ENCODE results near the gene BSDC1.
"Not testable (repeated sequence)": the region's sequence is repeated elsewhere in the genome, so short reads cannot be mapped to it uniquely, and the experiment has no call there.

Gene BSDC1

GRCh38 chr1:32357614-32358013 lies 36.6 kb downstream of the BSDC1 start:
- no peak for DNase-seq (ENCODE audit: low read depth)

GRCh38 chr1:32356478-32356877 lies 37.8 kb downstream of the BSDC1 start:
- no peak for DNase-seq (ENCODE audit: low read depth)

GRCh38 chr1:32355778-32356177 lies 38.5 kb downstream of the BSDC1 start:
- not testable (repeated sequence) for DNase-seq (ENCODE audit: low read depth)

DNA sequence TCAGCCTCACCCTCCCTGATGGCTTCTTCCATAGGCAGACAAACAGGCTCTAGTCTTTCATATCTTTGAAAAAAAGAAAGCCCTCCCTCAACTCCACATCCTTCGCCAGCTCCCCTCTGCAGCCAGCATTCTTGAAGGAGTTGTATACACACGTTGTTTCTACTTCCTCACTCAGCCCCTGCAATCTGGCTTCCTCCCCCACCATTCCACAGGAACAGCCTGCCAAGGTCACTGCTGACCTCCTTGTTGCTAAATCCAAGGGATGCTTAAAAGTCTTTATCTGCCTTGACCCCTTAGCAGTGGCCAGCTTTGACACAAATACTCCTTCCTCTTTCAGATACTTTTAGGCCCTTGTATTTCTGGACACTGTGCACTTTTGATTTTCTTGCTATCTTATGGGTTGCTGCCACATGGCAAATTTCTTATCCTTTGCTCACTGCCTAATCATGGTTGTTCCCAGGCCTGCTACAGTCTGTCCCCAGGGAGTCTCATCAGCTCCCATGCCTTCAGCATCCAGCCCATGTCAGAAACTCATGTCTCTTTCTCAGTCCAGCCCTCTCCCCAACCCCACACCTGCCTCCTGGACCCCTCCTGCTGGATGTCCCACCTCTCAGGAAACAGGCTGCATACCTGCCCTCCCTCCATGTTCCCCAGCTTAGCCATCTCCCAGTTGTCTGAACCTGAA lies 40.2 kb downstream of the BSDC1 start:
- DNase-seq (ENCODE audit: low read depth): no peak

- DNase-seq (ENCODE audit: low read depth): no peak
These were observed 40.8 kb downstream of the BSDC1 start for GRCh38 chr1:32353431-32353830.

GRCh38 chr1:32352831-32353383 lies 41.3 kb downstream of the BSDC1 start:
- no peak for DNase-seq (ENCODE audit: low read depth)

DNA sequence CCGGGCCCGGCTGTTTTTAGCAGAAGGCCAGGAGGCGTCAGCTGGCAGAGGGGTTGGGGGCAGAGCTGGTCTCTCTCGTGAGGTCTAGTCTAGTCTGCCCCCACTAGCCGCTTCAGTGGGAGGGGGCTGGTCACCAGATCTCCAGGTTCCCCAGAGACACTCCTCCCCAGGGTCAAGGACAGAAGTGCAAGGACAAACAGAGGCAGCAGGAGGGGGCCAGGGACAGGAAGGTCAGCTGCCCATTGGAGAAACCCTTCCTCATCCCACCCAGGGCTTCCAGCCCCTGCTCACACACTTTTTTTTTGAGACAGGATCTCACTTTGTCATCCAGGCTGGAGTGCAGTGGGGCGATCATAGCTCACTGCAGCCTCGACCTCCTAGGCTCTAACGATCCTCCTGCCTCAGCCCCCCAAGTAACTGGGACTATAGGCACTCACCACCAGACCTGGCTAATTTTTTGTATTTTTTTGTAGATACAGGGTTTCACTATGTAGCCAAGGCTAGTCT lies 41.9 kb downstream of the BSDC1 start:
- no peak for DNase-seq (ENCODE audit: low read depth)

DNA sequence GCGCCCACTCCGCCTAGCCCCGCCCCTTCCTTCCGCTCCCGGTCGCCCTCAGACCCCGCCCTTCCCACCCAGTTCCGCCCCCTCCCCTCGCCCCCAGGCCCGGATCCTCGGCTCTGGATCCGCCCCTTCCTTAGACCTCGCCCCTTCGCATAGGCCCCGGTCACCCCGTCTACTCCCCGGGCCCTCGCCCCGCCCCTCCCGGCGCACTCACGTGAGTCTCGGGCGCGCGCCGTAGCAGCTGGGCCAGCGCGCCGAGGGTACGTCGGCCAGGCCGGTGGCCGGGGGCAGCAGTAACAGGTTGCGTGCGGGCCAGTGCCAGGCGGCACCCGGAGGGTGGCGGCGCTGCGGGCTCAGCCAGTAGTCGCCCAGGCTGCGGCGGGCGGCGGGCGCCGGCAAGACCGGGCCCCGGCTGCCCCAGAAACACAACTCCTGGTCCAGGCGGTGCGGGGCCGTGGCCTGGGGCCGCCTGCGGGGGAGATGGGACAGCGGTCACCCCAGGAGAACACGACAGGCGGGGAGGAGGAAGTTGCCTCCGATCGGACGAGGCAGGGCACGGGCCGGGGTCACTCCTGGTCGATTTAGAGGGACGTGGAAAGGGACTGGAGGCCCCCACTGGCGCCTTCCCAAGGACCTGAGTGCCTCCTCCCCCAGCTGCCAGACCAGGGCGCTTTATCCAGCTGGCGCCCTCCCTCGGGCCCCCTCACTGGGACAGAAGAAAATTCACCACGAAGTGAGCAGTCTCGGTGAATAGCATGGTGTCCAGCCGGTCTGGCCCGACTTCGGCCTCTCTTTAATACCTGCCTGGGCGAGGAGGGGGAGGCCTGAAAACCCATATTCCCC lies 42.6 kb downstream of the BSDC1 start:
- DNase-seq (ENCODE audit: low read depth): peak; percentile 89

DNA sequence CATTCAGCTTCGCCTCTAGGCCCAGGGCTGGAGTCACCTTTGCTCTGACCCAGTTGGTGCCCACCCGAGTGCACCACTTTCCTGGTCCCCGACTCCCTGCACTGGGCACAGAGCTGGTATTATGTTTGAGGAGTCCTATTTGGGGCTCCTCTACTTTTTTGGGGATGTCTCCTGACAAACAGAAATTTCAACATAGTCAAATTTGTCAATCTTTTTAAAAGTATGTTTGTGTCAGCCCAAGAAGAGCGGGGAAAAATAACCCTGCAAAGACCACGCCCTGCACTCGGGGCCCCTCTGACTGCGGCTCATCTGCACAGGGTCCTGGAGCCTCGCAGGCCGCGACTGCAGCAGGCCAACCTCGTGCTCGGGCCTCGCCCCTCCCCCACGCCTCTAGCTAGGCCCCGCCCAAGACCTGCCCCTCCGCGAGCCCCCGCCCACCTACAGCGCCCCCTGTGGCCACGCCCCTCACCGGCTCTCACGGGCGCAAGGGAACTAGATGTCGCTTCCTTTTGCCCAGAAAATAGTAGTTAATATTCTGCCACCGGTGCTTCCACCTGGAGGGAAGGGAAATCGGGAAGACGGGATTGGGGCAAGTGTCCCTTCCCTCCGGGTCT lies 43.3 kb downstream of the BSDC1 start:
- no peak for DNase-seq (ENCODE audit: low read depth)

GRCh38 chr1:32349211-32349708 lies 45.0 kb downstream of the BSDC1 start:
- DNase-seq (ENCODE audit: low read depth): no peak

DNA sequence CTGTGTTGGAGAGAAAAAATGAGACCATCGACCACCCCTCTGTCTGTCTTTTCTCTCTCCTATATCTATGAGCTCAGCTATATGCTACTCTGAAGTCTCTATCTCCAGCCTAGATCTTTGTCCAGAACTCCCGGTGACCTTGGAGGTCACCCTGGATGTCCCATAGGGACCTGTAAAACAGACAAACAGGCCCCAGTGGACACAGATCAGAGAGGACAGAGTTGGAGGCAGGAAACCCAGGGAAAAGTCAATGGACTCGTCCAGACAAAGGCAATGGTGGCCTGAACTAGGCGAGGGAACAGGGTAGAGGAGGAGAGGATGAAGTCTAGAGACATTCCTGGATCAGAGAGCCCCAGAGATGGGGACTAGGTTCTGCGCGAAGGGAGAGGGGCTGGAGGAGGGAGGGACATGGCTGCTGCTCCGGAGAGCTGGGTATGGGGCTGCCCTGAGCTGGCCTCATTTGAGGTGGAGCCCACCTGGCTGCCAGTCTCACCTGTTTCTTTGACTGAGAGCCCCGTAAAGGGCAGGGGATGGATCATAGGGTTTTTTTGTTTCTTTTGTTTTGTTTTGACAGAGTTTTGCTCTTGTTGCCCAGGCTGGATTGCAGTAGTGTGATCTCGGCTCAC lies 47.6 kb downstream of the BSDC1 start:
- no peak for DNase-seq (ENCODE audit: low read depth)

- no peak for DNase-seq (ENCODE audit: low read depth)
These were observed 48.9 kb downstream of the BSDC1 start for GRCh38 chr1:32345289-32345827.

GRCh38 chr1:32342704-32343103 lies 51.5 kb downstream of the BSDC1 start:
- no peak for DNase-seq (ENCODE audit: low read depth)

DNA sequence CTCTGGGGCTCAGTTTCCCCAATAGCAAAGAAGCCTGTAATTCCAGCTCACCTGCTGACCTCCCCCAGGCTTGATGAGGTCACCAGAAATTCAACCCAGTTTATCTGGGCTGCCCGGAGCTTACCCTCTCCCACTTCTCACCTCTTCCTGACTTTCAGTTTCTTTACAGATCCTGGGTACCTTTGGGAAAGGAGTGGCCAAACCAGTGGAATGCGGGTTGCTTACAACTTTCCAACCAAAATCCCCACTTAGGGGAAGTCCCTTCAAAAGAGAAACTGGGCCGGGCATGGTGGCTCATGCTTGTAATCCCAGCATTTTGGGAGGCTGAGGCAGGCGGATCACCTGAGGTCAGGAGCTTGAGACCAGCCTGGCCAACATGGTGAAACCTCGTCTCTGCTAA lies 52.3 kb downstream of the BSDC1 start:
- no peak for DNase-seq (ENCODE audit: low read depth)

DNA sequence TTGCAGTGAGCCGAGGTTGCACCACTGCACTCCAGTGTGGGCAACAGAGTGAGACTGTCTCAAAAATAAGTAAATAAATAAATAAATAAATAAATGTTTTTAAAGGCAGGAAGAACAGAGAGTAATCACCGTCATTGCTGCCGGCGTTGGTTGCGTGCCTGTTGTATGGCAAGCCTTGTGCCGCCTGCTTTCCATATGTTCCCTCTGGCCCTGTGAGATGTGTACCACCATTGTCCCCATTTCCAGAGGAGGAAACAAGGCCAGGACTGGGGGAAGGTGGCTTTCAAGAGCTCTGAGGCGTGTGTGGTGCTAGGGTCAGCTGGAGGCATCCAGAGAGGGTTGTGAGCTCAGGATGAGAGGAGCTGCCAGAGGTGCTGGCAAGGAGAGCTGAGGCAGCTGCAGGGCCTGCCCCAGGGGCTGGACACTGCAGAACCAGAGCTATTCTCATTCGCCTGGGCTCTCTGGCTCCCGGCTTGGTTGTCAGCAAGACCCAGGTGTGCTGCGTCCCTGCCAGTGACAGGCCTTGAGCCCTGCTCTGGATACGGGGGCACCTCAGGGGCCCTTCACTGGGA lies 53.0 kb downstream of the BSDC1 start:
- DNase-seq (ENCODE audit: low read depth): no peak

DNA sequence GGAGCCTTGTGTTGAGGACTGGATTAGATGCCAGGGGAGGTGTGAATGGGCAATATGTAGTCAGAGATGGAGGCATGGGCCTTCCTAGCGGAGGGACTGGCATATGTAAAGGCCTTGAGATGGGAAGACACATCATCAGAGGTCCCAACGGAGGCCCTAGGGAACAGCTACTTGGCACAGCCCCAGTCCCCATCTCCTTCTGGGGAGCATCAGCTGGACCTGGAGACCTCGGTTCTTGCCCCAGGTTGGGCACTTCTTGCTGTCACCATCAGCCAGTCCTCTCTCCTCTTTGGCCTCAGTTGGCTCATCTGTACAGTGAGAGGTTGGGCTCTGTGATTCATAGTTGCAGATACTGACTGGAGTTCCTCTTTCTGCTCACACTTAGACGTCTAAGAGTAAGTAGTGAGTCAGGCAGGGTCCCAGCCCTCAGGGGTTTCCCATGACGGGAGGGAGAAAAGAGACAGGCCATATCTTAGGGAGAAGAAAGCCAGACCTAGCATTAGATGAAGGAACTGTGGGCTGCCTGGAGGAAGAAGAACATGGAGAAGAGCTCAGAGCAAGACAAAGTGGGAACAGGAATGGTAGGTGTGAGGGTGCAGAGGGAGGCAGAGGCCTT lies 54.8 kb downstream of the BSDC1 start:
- no peak for DNase-seq (ENCODE audit: low read depth)

GRCh38 chr1:32338637-32339145 lies 55.5 kb downstream of the BSDC1 start:
- DNase-seq (ENCODE audit: low read depth): no peak

- DNase-seq (ENCODE audit: low read depth): no peak
These were observed 56.2 kb downstream of the BSDC1 start for GRCh38 chr1:32337855-32338636.

DNA sequence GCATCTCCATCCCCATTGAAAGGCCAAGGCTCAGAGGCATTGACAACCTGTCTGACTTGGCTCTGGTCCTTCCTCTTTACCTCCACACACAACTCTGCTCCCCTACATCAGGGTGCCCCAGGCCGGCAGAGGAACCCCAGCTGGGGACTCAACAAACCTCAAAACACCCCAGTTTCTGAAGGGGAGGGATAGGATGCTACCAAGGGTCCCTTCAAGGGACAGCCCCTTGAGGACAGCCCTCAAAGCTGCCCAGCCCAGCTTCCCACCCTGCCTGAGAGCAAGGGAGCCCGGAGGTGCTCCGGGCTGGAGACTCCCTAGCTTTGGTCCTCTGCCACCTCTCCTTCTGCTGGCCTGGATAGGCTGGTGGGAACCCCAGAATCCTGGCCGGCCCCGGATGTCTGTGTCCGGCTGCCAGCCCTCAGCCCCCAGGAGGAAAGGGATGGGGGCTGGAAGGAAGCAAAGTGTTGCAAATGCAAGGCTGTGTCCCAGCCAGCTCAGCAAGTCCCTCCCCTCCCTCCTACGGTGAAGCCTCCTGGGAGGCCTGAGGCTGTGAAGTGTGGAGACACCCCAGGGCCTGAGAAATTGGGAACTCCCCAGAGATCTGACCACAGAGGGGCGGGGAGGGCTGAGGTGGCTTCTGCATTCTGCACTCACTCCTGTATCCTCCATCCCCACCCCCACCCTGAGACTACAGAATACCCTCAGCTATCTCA lies 57.1 kb downstream of the BSDC1 start:
- no peak for DNase-seq (ENCODE audit: low read depth)

All from stimulated activated CD4-positive, alpha-beta T cell treated with anti-CD3 and anti-CD28 coated beads, Interleukin-2, amount 100 ng/mL, for 4 hours (primary cell).